Neural progenitor cell (in vitro differentiated cells): Measurements from ENCODE around the gene GPR4. TPM values are rescaled to one million over a fixed set of nuclear protein-coding genes. Genes with fewer than 3 reads are reported as not detected.

Source experiments
- DNase-seq: peaks from one replicate; pipeline ENCODE4 v3.0.0-alpha.2; 2016; ENCODE audit warnings: low spot score
- H2AFZ ChIP-seq: fragments of 200-600 bp; sonication (generic); replicated peaks from 2 replicates; pipeline ENCODE4 v1.6.1; 2016; ENCODE audit warnings: antibody characterized with exemption
- H3F3A ChIP-seq: fragments of 200-600 bp; sonication (generic); 2 replicates; pipeline ENCODE4 v1.6.1; 2016; ENCODE audit warnings: antibody characterized with exemption, low read depth
- H3K27ac ChIP-seq: fragments of 200-600 bp; sonication (generic); 2 replicates; pipeline ENCODE4 v1.5.1; 2016; ENCODE audit warnings: mild to moderate bottlenecking
- H3K27me3 ChIP-seq: fragments of 200-600 bp; sonication (generic); 2 replicates; pipeline ENCODE4 v1.6.1; 2016; ENCODE audit warnings: mild to moderate bottlenecking, moderate library complexity
- H3K36me3 ChIP-seq: fragments of 200-600 bp; sonication (generic); 2 replicates; pipeline ENCODE4 v1.5.1; 2016
- H3K4me1 ChIP-seq: fragments of 200-600 bp; sonication (generic); 2 replicates; pipeline ENCODE4 v1.6.1; 2016; ENCODE audit warnings: mixed run types
- H3K4me2 ChIP-seq: fragments of 200-600 bp; sonication (generic); 2 replicates; pipeline ENCODE4 v1.6.1; 2016
- H3K4me3 ChIP-seq: fragments of 200-600 bp; sonication (generic); 2 replicates; pipeline ENCODE4 v1.5.1; 2016
- H3K79me2 ChIP-seq: fragments of 200-600 bp; sonication (generic); 2 replicates; pipeline ENCODE4 v1.6.1; 2016; ENCODE audit warnings: low read depth
- H3K9ac ChIP-seq: fragments of 200-600 bp; sonication (generic); 2 replicates; pipeline ENCODE4 v1.6.1; 2016
- H3K9me3 ChIP-seq: fragments of 200-600 bp; sonication (generic); 2 replicates; pipeline ENCODE4 v1.5.1; 2016; ENCODE audit warnings: low read depth
- H4K20me1 ChIP-seq: fragments of 200-600 bp; sonication (generic); 2 replicates; pipeline ENCODE4 v1.6.1; 2016; ENCODE audit warnings: low read depth
- H3K27ac Mint-ChIP-seq: 3 replicates; pipeline ENCODE4 v1.8.0; 2021; ENCODE audit warnings: mixed read lengths
- H3K27me3 Mint-ChIP-seq: 2 replicates; pipeline ENCODE4 v1.8.0; 2022; ENCODE audit warnings: low read depth, mild to moderate bottlenecking, inconsistent platforms, moderate library complexity, mixed read lengths; ENCODE audit not compliant: insufficient read depth
- H3K36me3 Mint-ChIP-seq: 3 replicates; pipeline ENCODE4 v1.8.0; 2021; ENCODE audit warnings: mixed read lengths
- H3K4me1 Mint-ChIP-seq: 3 replicates; pipeline ENCODE4 v1.8.0; 2021; ENCODE audit warnings: mixed read lengths
- H3K4me3 Mint-ChIP-seq: 3 replicates; pipeline ENCODE4 v1.8.0; 2021; ENCODE audit warnings: mild to moderate bottlenecking, moderate library complexity, mixed read lengths
- H3K9me3 Mint-ChIP-seq: 3 replicates; pipeline ENCODE4 v1.8.0; 2020; ENCODE audit warnings: mixed read lengths
- CTCF ChIP-seq: fragments of 200-600 bp; sonication (generic); IDR thresholded peaks from 2 replicates; pipeline ENCODE4 v1.5.1; 2017; ENCODE audit warnings: antibody characterized with exemption, mild to moderate bottlenecking
- EZH2 ChIP-seq: fragments of 200-600 bp; sonication (generic); IDR thresholded peaks from 2 replicates; pipeline ENCODE4 v1.6.1; 2017; ENCODE audit warnings: antibody characterized with exemption, mild to moderate bottlenecking, moderate library complexity
- EZH2phosphoT487 ChIP-seq: fragments of 200-600 bp; sonication (generic); IDR thresholded peaks from 2 replicates; pipeline ENCODE4 v1.6.1; 2017; ENCODE audit warnings: antibody characterized with exemption
- total RNA-seq: library from RNA; depleted of rRNA; stranded (reverse); fragments of >200 nt; gene quantifications from 2 replicates; pipeline ENCODE4 v1.2.3, GENCODE V29; 2015; ENCODE audit warnings: low replicate concordance

The GPR4 gene
- total RNA-seq, 1 donor from 2014 or later = not detected

GRCh38 chr19:45590300-45591003 is 11.6 kb downstream of the GPR4 start:
- no peaks in the 10 kb centered on the region for H3K4me1 Mint-ChIP-seq
- Histone ChIP-seq H3K27me3 (peaks cover 43% of the 10 kb centered on the region), H4K20me1 (no peaks in the 10 kb centered on the region), H3K4me1 (no peaks in the 10 kb centered on the region), H3K27ac (no peak overlapping the region), H3K9me3 (no peaks in the 10 kb centered on the region), H2AFZ (no peak overlapping the region), H3F3A (no peaks in the 10 kb centered on the region), H3K9ac (no peak overlapping the region), H3K36me3 (no peaks in the 10 kb centered on the region), H3K4me3 (no peak overlapping the region), H3K4me2 (no peak overlapping the region), H3K79me2 (no peaks in the 10 kb centered on the region)
- TF ChIP-seq EZH2phosphoT487 = no peak
- no peak for TF ChIP-seq EZH2
- TF ChIP-seq CTCF = no peak
- no peaks in the 10 kb centered on the region for H3K36me3 Mint-ChIP-seq
- no peak for DNase-seq
- no peak overlapping the region for H3K4me3 Mint-ChIP-seq
- H3K27me3 Mint-ChIP-seq = peaks cover 17% of the 10 kb centered on the region
- H3K27ac Mint-ChIP-seq = no peak overlapping the region
- H3K9me3 Mint-ChIP-seq = no peaks in the 10 kb centered on the region

GRCh38 chr19:45589768-45590167 is 12.2 kb downstream of the GPR4 start:
- Histone ChIP-seq H3K4me1 (no peaks in the 10 kb centered on the region), H3K27ac (no peak overlapping the region), H3K4me3 (no peak overlapping the region), H4K20me1 (no peaks in the 10 kb centered on the region), H2AFZ (no peak overlapping the region), H3K9ac (no peak overlapping the region), H3K9me3 (no peaks in the 10 kb centered on the region), H3F3A (no peaks in the 10 kb centered on the region), H3K36me3 (no peaks in the 10 kb centered on the region), H3K79me2 (no peaks in the 10 kb centered on the region), H3K27me3 (peaks cover 39% of the 10 kb centered on the region), H3K4me2 (no peak overlapping the region)
- TF ChIP-seq EZH2phosphoT487 (no peak), CTCF (no peak), EZH2 (no peak)
- Mint-ChIP-seq H3K27me3 (peaks cover 14% of the 10 kb centered on the region), H3K9me3 (no peaks in the 10 kb centered on the region), H3K27ac (no peak overlapping the region), H3K4me1 (peaks cover 3% of the 10 kb centered on the region), H3K4me3 (no peak overlapping the region), H3K36me3 (no peaks in the 10 kb centered on the region)
- DNase-seq = no peak

GRCh38 chr19:45587873-45588272 is 14.1 kb downstream of the GPR4 start:
- H3K4me3 Mint-ChIP-seq = no peak overlapping the region
- no peaks in the 10 kb centered on the region for H3K36me3 Mint-ChIP-seq
- Histone ChIP-seq H3F3A (peaks cover 5% of the 10 kb centered on the region), H3K4me2 (no peak overlapping the region), H3K27me3 (peaks cover 33% of the 10 kb centered on the region), H3K4me3 (no peak overlapping the region), H3K27ac (no peak overlapping the region), H4K20me1 (no peaks in the 10 kb centered on the region), H3K9ac (no peak overlapping the region), H3K9me3 (no peaks in the 10 kb centered on the region), H3K4me1 (no peaks in the 10 kb centered on the region), H3K36me3 (no peaks in the 10 kb centered on the region), H3K79me2 (peaks cover 11% of the 10 kb centered on the region), H2AFZ (no peak overlapping the region)
- H3K27ac Mint-ChIP-seq = no peak overlapping the region
- H3K4me1 Mint-ChIP-seq = peaks cover 7% of the 10 kb centered on the region
- no peak for TF ChIP-seq CTCF
- TF ChIP-seq EZH2phosphoT487 = no peak
- TF ChIP-seq EZH2 = no peak
- no peak for DNase-seq
- peaks cover 10% of the 10 kb centered on the region for H3K27me3 Mint-ChIP-seq
- no peaks in the 10 kb centered on the region for H3K9me3 Mint-ChIP-seq
